ENCODE results near the gene RBMS3.
"Not testable (repeated sequence)": the region's sequence is repeated elsewhere in the genome, so short reads cannot be mapped to it uniquely, and the experiment has no call there.

Gene RBMS3

DNA sequence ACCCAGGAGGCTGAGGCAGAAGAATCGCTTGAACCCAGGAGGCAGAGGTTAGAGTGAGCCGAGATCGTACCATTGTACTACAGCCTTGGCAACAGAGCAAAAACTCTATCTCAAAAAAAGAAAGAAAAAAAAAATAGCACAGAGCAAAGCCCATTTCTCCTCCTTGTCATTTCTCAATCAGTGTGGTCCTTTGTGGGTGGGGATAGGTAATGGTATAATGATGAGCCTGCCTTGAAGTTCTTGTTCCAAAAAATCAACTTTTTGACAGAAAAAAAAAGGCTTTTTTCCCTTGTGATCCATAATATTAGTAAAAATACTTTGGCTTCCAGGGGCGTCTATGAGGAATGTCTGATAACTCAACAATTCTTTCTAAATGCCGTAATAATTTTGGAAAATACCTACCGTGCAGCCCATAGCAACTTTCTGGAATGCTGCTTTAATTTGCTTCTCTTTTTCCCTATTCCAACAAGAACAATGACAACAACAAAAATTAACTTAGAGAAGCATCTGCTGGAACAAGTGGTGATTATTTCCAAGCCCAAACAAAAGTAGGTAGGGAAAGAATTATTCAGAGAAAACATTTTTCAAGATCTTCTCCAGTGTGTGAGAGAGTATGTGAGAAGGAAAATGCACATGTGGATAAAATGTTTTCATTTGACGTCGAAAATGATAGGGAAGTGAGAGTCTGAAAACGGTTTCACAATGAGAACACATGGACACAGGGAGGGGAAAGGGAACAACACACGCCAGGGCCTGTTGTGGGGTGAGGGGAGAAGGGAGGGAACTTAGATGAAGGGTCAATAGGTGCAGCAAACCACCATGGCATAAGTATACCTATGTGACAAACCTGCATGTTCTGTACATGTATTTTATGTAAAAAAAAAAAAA, 337.8 kb downstream of the RBMS3 start:
- DNase-seq (ENCODE audit: low read depth) = no peak

DNA sequence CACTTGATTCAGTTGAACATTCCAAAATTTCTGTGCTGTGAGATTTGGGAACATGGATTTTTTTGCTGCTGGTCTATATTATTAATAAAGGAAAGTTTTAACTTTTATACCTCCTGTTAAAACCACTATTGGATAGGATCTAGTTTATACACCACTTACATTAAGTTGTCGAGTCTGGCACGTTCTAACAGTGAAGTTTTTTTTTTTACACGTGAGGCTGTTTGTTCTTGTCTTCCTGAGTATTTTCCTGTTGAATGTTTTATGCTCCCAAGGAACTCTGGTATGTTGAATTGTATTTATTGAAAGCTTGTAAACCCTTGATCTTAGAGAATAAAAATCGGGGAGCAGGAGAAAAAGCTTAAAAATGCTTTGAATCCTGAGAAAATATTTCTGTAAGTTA, 338.8 kb downstream of the RBMS3 start:
- no peak for DNase-seq (ENCODE audit: low read depth)

- no peak for DNase-seq (ENCODE audit: low read depth)
Measured at GRCh38 chr3:29627136-29628117, 346.6 kb downstream of the RBMS3 start.

- DNase-seq (ENCODE audit: low read depth) = no peak
Measured at GRCh38 chr3:29628795-29629194, 347.9 kb downstream of the RBMS3 start.

DNA sequence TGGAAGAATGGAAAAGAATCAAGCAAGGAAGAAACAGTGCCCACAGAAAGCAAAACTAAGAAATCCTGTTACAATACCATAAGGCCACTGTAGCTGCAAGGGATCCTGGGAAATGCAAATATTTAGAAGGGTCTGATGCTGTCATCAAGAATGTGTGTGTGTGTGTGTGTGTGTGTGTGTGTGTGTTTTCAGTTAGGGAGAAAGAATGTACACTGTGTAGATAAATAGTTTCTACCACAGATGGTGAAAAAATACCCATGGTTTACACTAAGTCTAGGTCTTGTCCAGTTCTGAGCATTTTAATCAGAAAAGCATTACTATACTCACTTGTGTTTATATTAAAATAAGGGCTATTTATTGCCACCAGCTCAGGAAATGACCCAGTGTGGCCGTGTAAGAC, 355.0 kb downstream of the RBMS3 start:
- DNase-seq (ENCODE audit: low read depth) = no peak

GRCh38 chr3:29637068-29637467, 356.2 kb downstream of the RBMS3 start:
- DNase-seq (ENCODE audit: low read depth) = no peak

- no peak for DNase-seq (ENCODE audit: low read depth)
Measured at GRCh38 chr3:29639578-29640290, 358.9 kb downstream of the RBMS3 start.

GRCh38 chr3:29642393-29643033, 361.6 kb downstream of the RBMS3 start:
- no peak for DNase-seq (ENCODE audit: low read depth)

- no peak for DNase-seq (ENCODE audit: low read depth)
Measured at GRCh38 chr3:29643034-29643425, 362.2 kb downstream of the RBMS3 start.

DNA sequence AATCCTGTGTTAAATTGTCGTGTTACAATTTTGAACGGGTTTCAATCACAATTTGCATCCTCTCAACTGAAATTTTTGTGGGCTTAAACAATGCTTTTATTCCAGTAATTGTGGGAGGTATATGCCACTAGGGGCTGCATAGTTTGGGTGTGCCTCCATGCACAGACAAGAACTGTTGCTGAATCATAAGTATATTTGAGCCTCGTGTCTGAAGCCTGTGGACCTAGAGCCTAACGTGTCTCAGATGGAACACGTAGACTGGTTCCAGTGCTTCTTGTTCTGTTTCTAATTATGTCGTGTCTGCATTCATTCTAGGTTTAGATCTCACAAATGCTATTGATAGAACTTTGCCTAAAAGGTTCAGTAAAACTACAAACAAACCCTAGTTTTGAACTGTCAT, 363.4 kb downstream of the RBMS3 start:
- DNase-seq (ENCODE audit: low read depth) = no peak

- DNase-seq (ENCODE audit: low read depth) = no peak
Measured at GRCh38 chr3:29644956-29645636, 364.2 kb downstream of the RBMS3 start.

DNA sequence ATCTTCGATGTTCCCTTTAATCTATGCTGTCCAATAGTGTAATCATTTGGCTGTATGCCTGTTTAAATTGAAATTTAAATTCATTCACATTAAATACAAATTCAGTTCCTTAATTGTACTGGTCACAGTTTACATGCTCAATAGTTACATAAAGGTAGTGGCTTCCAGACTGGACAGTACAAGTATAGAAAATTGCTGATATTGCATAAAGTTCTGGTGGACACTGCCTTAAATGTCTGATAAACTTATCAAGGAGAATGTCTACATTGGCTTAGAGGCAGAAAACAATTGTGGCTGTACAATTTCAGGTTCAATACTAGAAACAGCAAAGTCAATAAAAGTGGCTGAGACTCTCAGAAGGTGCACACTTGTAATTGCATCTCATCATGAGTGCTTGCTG, 365.2 kb downstream of the RBMS3 start:
- DNase-seq (ENCODE audit: low read depth) = no peak

DNA sequence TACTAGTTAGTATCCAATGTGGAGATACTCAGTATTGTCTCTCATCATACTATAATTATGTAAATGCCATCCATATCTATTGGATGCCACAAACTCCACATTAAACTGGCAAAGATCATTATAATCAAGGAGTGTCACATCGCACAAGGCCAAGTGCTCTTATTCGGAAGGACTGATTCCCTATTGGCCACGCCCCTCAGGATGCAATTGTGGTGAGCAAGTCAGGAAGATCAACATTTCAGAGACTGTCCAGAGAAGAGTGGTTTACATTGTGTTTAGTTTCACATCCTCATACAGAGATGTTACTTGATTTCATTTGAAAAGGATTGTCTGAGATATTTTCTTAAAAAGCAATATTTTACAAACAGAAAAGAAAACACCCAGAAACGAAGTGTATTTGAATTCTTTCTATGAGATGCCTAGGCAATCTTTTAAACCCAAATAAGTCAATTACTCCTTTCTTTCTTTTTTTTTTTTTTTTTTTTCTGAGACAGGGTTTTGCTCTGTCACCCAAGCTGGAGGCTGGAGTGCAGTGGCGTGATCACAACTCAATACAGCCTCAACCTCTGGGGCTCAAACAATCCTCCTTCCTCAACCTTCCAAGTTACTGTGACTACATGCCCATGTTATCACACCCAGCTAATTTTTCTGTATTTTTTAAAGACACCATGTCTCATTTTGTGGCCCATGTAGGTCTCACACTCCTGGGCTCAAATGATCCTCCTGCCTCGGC, 369.1 kb downstream of the RBMS3 start:
- DNase-seq (ENCODE audit: low read depth) = peak; percentile 34

- DNase-seq (ENCODE audit: low read depth) = no peak
Measured at GRCh38 chr3:29653680-29654079, 372.8 kb downstream of the RBMS3 start.

GRCh38 chr3:29655015-29655747, 374.3 kb downstream of the RBMS3 start:
- no peak for DNase-seq (ENCODE audit: low read depth)

GRCh38 chr3:29665688-29666087, 384.8 kb downstream of the RBMS3 start:
- DNase-seq (ENCODE audit: low read depth) = no peak

- no peak for DNase-seq (ENCODE audit: low read depth)
Measured at GRCh38 chr3:29668233-29668632, 387.4 kb downstream of the RBMS3 start.

GRCh38 chr3:29668728-29669127, 387.9 kb downstream of the RBMS3 start:
- DNase-seq (ENCODE audit: low read depth) = no peak

- DNase-seq (ENCODE audit: low read depth) = not testable (repeated sequence)
Measured at GRCh38 chr3:29670476-29670875, 389.6 kb downstream of the RBMS3 start.

DNA sequence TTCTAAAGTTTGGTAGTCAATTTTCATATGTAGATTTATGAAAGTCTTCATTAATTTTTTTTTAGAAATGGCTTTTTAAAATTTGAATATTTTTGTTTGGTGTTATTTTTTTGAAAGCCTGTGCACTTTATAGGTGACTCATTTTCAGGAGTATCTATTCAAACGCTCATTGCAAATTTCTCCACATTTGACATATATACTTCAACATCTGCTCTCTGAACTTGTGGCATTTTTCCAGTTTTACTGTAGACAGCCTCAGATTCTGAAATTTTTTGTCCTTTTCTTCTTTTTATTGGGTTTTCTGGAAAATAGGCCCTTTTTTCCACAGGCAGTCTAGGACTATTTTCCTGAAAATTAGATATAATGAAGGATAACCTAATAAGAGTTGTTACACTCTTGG, 396.6 kb downstream of the RBMS3 start:
- no peak for DNase-seq (ENCODE audit: low read depth)
